Fibroblast of peridontal ligament (primary cell): ENCODE data around the gene EVI2A.
A peak's percentile ranks its signal among the peaks of the same experiment; 100 is the strongest.
"Not testable (repeated sequence)": the region's sequence is repeated elsewhere in the genome, so short reads cannot be mapped to it uniquely, and the experiment has no call there.

Experiments used
- DNase-seq: peaks from one replicate; pipeline ENCODE4 v3.0.0-alpha.2; 2010; ENCODE audit errors: extremely low read depth

EVI2A gene, protein sequence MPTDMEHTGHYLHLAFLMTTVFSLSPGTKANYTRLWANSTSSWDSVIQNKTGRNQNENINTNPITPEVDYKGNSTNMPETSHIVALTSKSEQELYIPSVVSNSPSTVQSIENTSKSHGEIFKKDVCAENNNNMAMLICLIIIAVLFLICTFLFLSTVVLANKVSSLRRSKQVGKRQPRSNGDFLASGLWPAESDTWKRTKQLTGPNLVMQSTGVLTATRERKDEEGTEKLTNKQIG

DNA sequence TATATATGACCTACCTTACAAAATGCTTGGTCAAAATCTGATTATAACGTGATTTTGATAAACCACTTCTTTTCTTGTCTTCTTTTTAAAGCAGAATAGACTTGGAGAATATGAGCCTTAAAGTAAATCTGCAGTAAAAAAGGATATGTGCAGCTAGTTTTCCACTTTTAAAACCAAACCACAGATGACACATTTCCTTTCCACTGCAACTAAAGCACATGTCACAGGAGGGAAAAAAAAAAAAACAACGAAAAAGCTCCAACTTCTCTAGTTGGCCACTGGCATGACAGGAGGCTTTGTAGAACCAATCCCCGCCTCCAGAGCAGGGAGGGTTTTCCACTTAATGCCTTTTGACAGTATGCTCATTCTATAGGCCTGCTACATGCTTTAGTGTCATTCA, at the start of gene EVI2A:
EVI2A (minus strand) TSS at position 142 of the 400 bp plus-strand sequence. CDS start 2,609 bp downstream, outside the sequence.
- DNase-seq = peak; percentile 90

DNA sequence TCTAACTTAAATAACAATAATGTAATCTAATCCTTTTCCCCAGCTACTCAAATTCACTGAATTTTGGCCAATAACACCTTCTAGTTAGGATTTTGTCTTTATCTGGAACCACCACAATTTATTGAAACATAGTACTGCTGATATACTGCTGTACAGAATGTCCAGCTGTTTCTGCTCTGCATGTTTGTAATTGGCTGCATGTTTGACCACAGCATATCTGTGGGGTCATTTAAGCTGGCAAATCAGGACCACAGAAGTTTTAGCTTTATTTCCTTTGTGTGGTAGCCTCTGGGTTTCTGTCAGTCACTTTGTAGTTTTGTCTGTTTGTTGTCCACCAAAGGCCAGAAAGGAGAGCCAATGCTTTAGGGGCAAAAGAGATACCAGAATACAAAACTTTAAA, 47.8 kb upstream of the EVI2A start:
- DNase-seq = peak; percentile 77

DNA sequence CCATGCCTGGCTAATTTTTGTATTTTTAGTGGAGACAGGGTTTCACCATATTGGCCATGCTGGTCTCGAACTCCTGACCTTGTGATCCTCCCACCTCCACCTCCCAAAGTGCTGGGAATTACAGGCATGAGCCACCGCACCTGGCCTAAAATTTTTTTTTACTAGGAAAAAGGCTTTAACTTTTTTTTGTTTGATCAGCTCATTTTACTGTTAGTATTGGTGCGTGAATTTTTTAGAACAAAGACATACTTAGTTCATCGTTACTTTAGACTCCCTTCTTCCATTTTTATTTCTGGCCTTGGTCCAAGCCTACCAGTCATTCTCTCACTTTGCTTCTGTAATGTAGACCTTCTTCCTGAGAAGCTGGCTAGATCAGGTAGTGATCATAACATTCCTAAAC, 44.7 kb upstream of the EVI2A start:
- no peak for DNase-seq

DNA sequence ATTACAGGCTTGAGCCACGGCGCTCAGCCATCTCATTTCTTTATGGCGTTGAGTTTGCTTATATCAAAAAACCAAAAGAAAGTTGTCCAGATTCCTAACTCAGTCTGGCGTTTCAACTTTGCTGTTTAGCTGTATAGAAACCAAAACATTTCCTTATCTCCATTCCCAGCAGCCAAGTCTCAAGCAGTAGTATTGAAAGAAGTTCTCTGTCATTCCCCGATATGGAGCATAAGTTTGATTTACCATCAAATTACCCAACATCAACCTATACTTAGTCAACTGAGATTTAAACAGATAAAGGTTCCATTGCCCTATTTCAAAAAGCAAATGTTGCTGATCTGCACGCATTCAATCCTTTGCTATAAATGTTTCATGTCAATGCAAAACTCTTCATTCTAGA, 42.6 kb upstream of the EVI2A start:
- DNase-seq = no peak

DNA sequence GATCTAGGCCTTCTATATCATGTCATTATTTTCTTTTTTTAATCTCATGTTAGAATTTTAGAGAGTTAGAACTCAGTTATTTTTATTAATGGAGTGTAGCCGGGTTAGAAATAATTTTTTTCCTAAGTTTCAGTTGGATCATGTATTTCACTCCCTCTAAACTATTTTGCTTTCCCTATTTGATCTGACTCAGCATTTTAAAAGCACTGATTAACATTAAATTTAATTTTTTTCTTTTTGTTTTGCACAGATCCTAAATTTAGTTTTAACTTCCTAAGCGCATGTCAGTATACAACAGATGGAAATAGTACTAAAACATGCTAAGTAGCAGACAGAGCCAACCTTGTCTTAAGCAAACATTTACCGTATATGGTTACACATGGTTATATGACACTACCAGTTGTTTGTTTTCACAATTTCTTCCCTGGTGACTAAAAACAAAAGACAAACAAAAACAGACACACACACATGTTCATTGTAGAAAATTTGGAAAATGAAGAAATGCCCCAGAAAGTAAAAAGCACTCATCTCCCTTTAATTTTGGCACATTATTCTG, 36.5 kb upstream of the EVI2A start:
- peak; percentile 51 for DNase-seq

DNA sequence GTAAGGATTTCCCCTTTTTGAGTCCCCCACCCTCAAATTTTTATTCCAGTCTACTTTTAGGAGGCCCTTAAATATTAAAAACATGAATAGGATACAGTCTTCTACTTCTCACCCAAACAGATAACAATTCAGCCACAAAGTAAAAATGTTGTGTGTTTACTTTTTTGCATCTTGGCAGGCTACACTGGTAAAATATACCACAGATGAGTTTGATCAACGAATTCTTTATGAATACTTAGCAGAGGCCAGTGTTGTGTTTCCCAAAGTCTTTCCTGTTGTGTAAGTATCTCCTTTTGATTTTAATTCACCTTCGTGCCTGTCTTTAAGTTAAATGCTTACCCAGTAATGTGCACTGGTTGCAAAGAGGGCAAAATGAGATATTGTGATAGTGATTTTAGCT, 35.7 kb upstream of the EVI2A start:
- peak; percentile 39 for DNase-seq

DNA sequence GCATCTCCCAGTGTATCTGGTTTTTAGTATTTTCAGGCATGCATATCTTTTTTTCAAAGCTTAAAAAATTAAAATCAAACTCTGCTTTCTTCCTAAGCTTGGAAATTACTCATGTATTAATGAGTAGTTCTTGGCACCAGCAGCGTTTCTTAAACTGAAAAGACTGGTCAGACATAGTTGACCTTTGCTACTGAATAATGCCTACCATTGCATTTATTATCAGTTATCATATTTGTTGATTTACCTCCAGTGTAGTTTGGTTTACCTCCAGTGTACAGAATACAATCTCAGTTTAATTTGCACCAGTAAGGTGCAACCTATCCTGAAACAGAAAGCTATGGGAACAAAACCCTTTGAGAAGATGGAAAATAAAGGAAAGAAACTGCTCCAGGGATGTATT, 34.5 kb upstream of the EVI2A start:
- no peak for DNase-seq

DNA sequence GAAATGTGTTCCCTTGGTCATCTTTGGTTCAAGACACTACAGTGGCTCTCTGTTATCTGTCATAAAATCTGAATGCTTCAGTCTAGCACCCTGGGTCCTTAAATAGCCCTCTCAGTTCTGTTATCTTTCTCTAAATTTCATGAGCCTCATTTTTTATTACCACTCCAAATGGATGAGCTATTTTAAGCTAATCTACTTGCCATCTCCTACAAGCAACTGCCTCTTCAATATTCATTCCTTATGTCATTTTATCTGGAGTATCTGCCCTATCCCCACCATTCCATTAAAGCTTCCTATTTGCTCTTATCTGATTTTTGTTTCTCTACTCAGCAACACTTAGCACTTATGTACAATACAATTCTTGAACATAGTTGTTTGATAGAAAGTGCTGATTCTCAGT, 28.0 kb upstream of the EVI2A start:
- DNase-seq = no peak

DNA sequence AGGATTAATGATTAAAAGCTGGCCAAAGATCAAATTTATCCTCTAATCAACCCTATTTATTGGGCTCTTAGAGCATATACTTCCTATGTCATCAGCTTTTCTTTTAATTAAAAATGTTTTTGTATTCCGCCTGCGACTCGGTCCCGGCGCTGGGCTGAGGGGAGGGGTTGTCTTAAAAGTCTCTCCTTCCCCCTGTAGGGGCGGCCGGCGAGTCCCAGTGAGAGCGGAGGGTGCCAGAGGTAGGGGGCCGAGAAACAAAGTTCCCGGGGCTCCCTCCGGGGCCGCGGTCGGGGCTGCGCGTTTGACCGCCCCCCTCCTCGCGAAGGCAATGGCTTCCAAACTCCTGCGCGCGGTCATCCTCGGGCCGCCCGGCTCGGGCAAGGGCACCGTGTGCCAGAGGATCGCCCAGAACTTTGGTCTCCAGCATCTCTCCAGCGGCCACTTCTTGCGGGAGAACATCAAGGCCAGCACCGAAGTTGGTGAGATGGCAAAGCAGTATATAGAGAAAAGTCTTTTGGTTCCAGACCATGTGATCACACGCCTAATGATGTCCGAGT, 23.8 kb upstream of the EVI2A start:
- DNase-seq = not testable (repeated sequence)

DNA sequence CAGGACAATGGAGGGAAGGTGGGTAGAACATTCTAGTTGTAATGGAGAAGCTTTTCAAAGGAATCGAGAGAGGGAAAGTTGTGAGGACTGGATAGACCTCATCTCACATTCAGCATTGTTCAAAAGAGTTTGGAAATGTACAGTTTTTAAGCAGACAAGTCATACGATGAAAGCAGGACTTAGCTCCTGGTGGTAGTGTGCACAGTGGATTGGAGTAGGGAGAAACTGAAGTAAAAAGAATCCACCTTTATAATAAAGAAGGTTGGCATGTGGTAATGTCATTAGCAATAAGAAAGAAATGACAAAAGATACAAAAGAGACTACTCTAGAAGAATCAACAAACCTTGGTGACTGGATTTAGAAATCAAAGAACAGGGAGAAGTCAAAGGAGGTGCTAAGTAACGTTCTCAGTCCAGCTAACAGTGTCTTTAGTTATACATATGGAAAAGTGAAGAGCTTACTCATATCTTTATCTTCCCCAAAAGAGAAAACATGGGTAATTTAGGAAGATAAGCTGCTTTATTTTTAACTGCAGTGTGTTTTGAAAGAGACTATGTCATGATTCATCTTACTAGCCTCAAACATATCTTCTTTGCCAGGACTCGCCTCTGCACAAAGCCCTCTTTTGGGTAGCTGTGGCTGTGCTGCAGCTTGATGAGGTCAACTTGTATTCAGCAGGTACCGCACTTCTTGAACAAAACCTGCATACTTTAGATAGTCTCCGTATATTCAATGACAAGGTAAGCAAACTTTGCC, 18.7 kb upstream of the EVI2A start:
- DNase-seq = peak; percentile 81

DNA sequence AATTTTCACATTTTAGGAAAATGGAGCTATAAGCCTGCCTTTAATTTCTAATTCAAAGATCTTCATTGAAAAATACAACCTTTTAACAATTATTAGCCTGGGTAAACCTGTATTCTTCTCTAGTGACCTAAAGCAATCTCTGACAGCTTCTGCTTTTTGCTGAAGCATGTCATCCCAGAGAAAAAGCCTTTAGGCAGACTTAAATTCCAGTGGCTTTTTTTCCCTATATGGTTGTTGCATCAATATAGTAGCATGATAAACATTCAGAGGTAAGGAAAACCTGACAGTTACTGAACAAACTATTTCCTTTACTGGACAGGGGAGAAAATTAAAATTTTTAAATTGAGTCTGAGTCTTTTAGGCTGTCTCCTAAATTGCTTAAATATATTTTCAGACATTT, 7.8 kb upstream of the EVI2A start:
- DNase-seq = peak; percentile 19

DNA sequence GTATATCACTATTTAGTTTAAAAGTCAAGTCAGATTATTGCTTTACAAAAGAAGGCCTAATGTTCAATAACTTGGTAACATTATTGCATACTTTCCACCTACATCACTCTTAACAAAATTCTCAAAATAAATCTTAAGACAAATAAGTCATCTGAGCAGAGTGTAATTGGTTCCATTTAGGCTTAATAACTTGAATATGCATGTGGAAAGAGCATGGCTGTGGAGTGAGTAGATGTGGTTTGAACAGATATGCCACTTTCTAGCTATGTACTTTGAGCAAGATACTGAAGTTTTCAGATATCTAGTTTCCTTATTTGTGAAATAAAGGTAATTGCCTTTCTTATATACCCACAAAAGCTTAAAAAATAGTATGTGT, 6.7 kb upstream of the EVI2A start:
- peak; percentile 89 for DNase-seq

DNA sequence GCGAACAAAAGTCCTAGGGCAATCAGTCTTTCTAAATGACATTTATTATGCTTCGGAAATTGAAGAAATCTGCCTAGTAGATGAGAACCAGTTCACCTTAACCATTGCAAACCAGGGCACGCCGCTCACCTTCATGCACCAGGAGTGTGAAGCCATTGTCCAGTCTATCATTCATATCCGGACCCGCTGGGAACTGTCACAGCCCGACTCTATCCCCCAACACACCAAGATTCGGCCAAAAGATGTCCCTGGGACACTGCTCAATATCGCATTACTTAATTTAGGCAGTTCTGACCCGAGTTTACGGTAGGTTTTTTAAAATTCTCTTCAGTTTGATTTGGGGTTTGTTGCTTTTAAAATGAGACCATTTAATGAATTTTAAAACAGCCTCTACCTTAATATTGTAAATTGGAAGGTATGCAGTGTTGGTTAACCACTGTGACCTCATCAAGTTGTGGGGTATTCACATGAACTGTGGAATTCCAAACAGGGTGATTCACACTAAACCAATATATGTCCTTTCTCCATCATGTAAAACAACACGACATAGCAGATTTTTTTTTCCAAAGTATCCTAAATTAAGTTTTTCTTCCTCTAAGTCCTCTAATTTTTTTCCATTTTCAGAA, 6.2 kb upstream of the EVI2A start:
- peak; percentile 95 for DNase-seq

DNA sequence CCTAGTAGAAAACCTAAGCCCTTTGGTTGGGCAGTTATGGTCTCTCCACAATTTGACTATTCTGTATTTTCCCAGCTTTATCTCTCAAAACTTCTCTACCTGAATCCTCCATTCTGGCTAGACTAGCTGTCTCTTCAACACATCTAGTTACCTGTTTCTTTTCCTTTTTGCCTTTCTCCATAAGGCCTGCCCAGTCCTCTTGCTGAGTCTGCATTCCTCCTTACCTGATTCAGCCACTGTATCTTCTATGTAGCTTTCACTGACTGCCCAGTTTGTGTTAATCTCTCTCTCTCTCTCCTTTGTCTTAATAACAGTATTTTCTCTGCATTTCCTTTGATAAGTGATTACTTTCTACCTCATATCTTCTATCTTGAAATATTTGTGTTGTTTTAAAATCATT, 2.1 kb upstream of the EVI2A start:
- DNase-seq = no peak

DNA sequence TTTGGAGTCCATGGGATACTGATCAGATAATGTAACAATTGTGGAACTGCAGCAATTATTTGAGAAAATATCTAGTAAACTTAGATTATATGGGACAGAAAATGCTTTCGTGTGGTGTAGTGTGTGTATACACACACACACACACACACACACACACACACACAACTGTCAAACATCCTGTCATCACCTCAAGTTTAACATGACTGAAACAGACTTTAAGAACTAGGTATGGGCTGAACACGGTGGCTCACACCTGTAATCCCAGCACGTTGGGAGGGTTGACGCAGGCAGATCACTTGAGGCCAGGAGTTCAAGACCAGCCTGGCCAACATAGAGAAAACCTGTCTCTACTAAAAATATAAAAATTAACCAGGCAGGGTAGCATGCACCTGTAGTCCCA, 544 bp upstream of the EVI2A start:
- DNase-seq = no peak

DNA sequence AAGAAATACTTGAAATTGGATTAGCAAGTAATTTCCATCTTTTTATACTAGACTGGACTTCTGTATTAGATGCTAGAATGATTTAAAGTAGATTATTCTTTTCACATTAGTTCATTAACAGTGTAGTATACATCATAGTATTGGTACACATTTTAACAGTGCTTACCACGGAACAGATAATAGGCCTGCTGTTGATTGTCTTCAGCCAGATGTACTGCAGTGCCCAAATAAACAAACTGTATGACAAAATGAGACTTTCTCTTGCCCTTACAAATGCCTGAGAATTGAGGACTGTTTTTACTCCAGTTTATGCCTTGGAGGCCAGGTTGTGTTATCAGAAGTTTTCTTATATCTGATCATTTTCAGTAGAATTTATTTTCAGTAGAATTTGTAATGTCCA, 631 bp downstream of the EVI2A start:
- peak; percentile 52 for DNase-seq

DNA sequence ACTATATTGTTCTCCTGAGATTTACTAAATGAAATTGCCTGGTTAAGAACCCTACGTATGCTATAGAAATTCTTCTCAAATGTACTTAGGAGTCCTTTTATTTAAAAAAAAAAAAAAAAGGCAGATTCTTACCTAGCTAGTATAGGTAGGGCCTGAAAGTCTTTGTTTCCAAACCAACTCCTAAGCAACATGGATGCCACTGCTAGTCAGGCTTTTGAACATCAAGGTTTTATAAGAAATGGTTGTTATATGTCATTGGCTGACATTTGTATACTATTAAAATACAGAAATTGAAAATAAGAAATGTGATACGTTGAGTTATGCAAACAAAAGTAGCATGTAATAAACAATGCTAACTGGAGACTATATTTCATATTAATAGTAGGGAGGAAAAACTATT, 1.2 kb downstream of the EVI2A start:
- peak; percentile 20 for DNase-seq

DNA sequence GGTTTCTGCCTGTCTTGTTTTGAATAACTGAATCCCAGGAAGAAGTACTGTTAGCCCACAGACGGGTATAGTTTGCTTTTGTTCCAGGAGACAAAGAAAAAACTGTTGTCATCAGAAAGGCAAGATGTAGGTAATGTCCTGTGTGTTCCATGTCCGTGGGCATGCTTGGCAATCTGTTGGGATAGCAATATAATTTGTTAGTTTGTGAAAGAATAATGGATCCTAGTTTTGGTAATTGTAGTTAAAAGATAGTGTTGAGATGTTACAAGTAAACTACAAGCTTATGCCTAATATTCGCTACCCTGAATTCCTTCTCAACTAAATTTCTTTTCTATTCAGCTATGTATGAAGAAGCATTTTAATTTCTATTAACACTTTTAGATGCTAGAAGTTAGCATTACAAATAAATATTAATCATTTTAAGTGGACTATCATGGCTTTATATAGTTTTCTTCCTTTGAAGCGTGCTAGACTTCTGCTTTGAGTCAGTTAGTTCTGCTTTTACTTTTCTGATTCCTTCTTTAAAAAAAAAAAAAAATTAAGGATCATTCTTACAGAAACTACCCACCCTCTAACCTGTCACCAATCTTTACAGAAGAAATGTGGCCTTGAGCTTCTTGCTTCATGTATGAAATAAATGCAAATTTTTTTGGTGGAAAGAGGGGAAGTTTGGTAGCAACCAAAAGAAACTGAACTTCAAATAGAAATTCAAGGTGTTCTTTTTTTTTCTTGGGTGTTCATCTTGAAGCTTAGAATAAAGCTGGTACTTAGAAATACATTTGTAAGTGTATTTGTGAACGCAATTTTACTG, 2.4 kb downstream of the EVI2A start:
- peak; percentile 37 for DNase-seq

DNA sequence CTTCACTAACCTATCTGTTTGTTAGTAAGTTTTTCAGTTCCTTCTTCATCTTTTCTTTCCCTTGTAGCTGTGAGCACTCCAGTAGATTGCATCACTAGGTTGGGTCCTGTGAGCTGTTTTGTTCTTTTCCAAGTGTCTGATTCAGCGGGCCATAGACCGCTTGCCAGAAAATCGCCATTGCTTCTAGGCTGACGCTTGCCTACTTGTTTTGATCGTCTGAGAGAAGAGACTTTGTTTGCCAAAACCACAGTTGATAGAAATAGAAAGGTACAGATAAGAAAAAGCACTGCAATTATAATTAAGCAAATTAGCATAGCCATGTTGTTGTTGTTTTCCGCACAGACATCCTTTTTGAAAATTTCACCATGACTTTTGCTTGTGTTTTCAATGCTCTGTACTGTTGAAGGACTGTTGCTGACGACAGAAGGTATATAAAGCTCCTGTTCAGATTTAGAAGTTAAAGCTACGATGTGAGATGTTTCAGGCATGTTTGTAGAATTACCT, 3.1 kb downstream of the EVI2A start:
- peak; percentile 94 for DNase-seq

DNA sequence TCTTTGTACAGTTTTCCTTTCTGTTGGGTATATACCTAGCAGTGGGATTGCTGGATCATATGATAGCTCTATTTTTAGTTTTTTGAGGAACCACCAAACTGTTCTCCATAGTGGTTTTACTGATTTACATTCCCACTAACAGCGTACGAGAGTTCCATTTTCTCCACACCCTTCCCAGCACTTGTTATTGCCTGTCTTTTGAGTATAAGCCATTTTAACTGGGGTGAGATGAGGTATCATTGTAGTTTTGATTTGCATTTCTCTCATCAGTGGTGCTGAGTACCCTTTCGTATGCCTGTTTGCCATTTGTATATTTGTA, 6.7 kb downstream of the EVI2A start:
- DNase-seq = no peak

DNA sequence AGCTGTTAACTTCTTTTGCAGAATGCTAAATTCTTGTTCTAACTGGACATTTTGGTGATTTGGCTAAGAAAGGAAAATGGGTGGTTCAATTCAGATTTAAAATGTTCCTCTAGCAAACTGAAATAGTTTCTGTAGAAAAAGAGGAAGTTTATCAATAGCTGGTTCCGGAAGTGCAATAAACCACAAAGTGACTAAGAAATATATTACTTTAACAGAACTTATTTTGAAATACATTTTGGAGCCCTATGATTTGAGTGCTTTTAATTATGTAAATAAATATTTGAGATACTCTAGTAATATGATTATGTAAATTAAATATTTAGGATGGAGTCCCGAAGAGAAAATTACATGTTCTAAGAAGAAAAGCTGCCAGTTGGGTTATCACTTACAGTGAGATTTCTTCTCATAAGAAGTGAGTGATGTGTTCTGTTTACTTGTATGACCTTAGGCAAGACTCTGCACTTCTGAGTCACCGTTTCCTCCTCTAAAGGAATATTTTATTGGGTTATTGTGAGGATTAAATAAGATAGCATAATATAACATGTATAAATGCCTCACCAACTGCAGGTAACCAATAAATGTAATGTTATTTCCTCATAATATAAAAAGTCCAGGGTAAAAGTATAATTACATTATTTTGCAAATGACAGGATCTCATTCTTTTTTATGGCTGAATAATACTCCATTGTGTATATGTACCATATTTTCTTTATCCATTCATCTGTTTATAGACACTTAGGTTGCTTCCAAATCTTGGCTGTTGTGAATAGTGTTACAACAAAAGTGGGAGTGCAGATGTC, 7.2 kb downstream of the EVI2A start, which contains the start of gene EVI2B:
EVI2B (minus strand) TSS at position 73 of the 800 bp plus-strand sequence. CDS start 8,445 bp downstream, outside the sequence.
- peak; percentile 77 for DNase-seq
